ENCODE measurements around the gene ALPP. TPM values are rescaled to one million over a fixed set of nuclear protein-coding genes. Genes with fewer than 3 reads are reported as not detected.

Gene ALPP
- total RNA-seq, 2 experiments from 2014 or later: not detected

GRCh38 chr2:232374356-232374755 is 4.2 kb upstream of the ALPP start:
- BruUV-seq (replicated peaks): no TSS peak
- Histone ChIP-seq H2AFZ (ENCODE audit: low read length) (no peak overlapping the region), H3K4me1 (ENCODE audit: insufficient read depth, low read length, poor library complexity, severe bottlenecking) (peaks cover 9% of the 10 kb centered on the region), H3K36me3 (ENCODE audit: insufficient read depth, low read length) (no peaks in the 10 kb centered on the region), H4K20me1 (ENCODE audit: insufficient read depth, low read length) (no peaks in the 10 kb centered on the region), H3K9me2 (ENCODE audit: insufficient read depth, low read length) (no peaks in the 10 kb centered on the region), H3K4me3 (ENCODE audit: low read depth, low read length, poor library complexity, severe bottlenecking) (no peak overlapping the region), H3K4me2 (ENCODE audit: low read length) (no peak overlapping the region), H3K9me3 (ENCODE audit: low read length) (no peaks in the 10 kb centered on the region), H3K79me2 (ENCODE audit: insufficient read depth, low read depth, low read length) (no peaks in the 10 kb centered on the region), H3K27ac (ENCODE audit: low read depth, low read length, poor library complexity, severe bottlenecking) (no peak overlapping the region)
- no peak for DNase-seq (ENCODE audit: low spot score)
- TF ChIP-seq CTCF (conservative IDR thresholded peaks at IDR 0.05; ENCODE audit: low read length) (no peak), EZH2phosphoT487 (IDR thresholded peaks at IDR 0.05; ENCODE audit: borderline replicate concordance, low read depth, low read length) (no peak)
- intact Hi-C loops (cut with micrococcal nuclease; ENCODE audit: unreplicated experiment): no loop called here
- POLR2A ChIA-PET: interaction anchor here (1.2 kb wide), 1 partner anchor 10 kb away, joined by 3 read pairs; no protein-coding TSS in a partner anchor
- CTCF ChIA-PET (ENCODE audit: unreplicated experiment): no interaction called here

- Histone ChIP-seq H3K79me2 (ENCODE audit: insufficient read depth, low read depth, low read length) (no peaks in the 10 kb centered on the region), H3K9me2 (ENCODE audit: insufficient read depth, low read length) (no peaks in the 10 kb centered on the region), H3K9me3 (ENCODE audit: low read length) (no peaks in the 10 kb centered on the region), H4K20me1 (ENCODE audit: insufficient read depth, low read length) (no peaks in the 10 kb centered on the region), H3K4me1 (ENCODE audit: insufficient read depth, low read length, poor library complexity, severe bottlenecking) (peaks cover 9% of the 10 kb centered on the region), H3K4me2 (ENCODE audit: low read length) (no peak overlapping the region), H3K27ac (ENCODE audit: low read depth, low read length, poor library complexity, severe bottlenecking) (no peak overlapping the region), H3K4me3 (ENCODE audit: low read depth, low read length, poor library complexity, severe bottlenecking) (no peak overlapping the region), H2AFZ (ENCODE audit: low read length) (no peak overlapping the region), H3K36me3 (ENCODE audit: insufficient read depth, low read length) (no peaks in the 10 kb centered on the region)
- POLR2A ChIA-PET: no interaction called here
- BruUV-seq (replicated peaks): no TSS peak
- CTCF ChIA-PET (ENCODE audit: unreplicated experiment): no interaction called here
- DNase-seq (ENCODE audit: low spot score): no peak
- TF ChIP-seq CTCF (conservative IDR thresholded peaks at IDR 0.05; ENCODE audit: low read length) (no peak), EZH2phosphoT487 (IDR thresholded peaks at IDR 0.05; ENCODE audit: borderline replicate concordance, low read depth, low read length) (no peak)
- intact Hi-C loops (cut with micrococcal nuclease; ENCODE audit: unreplicated experiment): no loop called here
Measured at GRCh38 chr2:232375164-232375563, 3.4 kb upstream of the ALPP start.

- no TSS peak for BruUV-seq (replicated peaks)
- no peak for DNase-seq (ENCODE audit: low spot score)
- Histone ChIP-seq H3K4me2 (ENCODE audit: low read length) (no peak overlapping the region), H3K4me1 (ENCODE audit: insufficient read depth, low read length, poor library complexity, severe bottlenecking) (peaks cover 7% of the 10 kb centered on the region), H3K4me3 (ENCODE audit: low read depth, low read length, poor library complexity, severe bottlenecking) (no peak overlapping the region), H3K9me2 (ENCODE audit: insufficient read depth, low read length) (no peaks in the 10 kb centered on the region), H3K79me2 (ENCODE audit: insufficient read depth, low read depth, low read length) (no peaks in the 10 kb centered on the region), H2AFZ (ENCODE audit: low read length) (no peak overlapping the region), H3K36me3 (ENCODE audit: insufficient read depth, low read length) (no peaks in the 10 kb centered on the region), H4K20me1 (ENCODE audit: insufficient read depth, low read length) (no peaks in the 10 kb centered on the region), H3K27ac (ENCODE audit: low read depth, low read length, poor library complexity, severe bottlenecking) (no peak overlapping the region), H3K9me3 (ENCODE audit: low read length) (no peaks in the 10 kb centered on the region)
- CTCF ChIA-PET (ENCODE audit: unreplicated experiment): no interaction called here
- intact Hi-C loops (cut with micrococcal nuclease; ENCODE audit: unreplicated experiment): no loop called here
- no peak for TF ChIP-seq EZH2phosphoT487 (IDR thresholded peaks at IDR 0.05; ENCODE audit: borderline replicate concordance, low read depth, low read length)
- no peak for TF ChIP-seq CTCF (conservative IDR thresholded peaks at IDR 0.05; ENCODE audit: low read length)
- POLR2A ChIA-PET: no interaction called here
Measured at GRCh38 chr2:232376260-232376659, 2.3 kb upstream of the ALPP start.
